RWPE1 (cell line): Measurements from ENCODE around the gene DOK1.

Source experiments
- CTCF ChIA-PET: fragments of 350-600 bp; sonication (Branson Sonifier 250); formaldehyde crosslinking; extraction: SDS; loops from one replicate; lab custom pipeline; 2021; lab: Yijun Ruan, JAX
- POLR2A ChIA-PET: fragments of 400-600 bp; formaldehyde crosslinking; extraction: SDS; loops from one replicate; lab custom pipeline; 2020; ENCODE audit warnings: antibody characterized with exemption; ENCODE audit not compliant: low non-redundant PET; lab: Yijun Ruan, JAX
- DNase-seq: peaks from one replicate; pipeline ENCODE4 v3.0.0; 2012; ENCODE audit warnings: low spot score
- H3K27ac ChIP-seq: fragments of 450-650 bp; 2 replicates; pipeline ENCODE4 v1.5.1; 2017
- CTCF ChIP-seq: fragments of 450-650 bp; conservative IDR thresholded peaks from 2 replicates; pipeline ENCODE4 v1.5.1; 2017; ENCODE audit warnings: low read depth, mild to moderate bottlenecking

The DOK1 gene

DNA sequence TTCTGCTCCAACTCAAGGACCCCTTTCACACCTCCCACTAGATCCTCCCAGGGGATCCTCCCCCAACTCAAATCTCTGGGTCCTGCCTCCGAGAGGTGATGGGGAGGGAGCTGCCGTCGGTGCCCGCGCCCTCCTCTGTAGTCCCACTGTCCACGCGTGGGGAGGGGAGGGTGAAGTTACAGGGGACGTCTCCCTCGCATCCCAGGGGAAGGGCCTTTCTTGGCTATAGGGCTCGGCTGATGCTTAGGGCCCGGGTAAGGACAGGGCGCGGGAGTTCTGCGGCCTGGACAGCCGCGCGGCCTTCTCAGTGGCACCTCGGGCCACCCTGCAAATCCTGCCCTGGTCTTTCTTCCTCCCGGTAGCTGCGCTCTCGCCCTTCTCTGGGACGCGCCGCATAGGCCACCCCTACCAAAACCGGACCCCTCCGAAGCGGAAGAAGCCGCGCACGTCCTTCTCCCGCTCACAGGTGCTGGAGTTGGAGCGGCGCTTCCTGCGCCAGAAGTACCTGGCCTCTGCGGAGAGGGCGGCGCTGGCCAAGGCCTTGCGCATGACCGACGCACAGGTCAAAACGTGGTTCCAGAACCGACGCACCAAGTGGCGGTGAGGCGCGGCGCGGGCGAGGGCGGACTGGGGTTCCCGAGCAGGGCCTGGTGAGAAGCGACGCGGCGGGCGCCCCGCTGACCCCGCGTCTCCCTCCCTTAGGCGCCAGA, 39.1 kb upstream of the DOK1 start:
- CTCF ChIA-PET: interaction anchor here (1.2 kb wide), 1 partner anchor 72 kb away, joined by 4 read pairs; no protein-coding TSS in a partner anchor
- no peak for DNase-seq
- no peak for TF ChIP-seq CTCF

DNA sequence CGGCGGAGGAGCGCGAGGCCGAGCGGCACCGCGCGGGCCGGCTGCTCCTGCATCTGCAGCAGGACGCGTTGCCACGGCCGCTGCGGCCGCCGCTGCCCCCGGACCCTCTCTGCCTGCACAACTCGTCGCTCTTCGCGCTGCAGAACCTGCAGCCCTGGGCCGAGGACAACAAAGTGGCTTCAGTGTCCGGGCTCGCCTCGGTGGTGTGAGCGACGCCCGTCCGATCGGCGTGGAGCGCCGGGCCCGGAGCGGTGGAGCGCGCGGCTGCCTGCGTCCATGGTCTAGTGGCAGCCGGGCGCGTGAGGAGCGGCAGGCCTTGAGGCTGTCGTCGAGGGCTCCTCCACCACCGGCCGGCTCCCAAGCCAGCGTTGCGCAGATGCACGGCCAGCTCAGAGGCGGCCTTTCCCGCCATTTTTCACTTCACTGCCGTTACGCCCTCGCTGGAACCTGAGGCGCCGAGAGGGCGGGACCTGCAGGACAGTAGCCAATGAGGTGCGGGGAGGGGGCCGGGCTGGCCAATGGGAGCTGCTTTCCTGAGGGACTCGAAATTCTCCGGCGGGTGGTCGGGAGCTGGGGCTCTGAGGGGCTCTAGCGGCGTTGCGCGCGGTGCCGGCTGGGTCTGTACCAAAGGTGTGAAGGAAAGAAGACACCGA, 38.4 kb upstream of the DOK1 start:
- ChIA-PET CTCF (no interaction called here), POLR2A (no interaction called here)
- no peak overlapping the region for H3K27ac ChIP-seq
- TF ChIP-seq CTCF: no peak
- peak; percentile 65 for DNase-seq

More for the DNA sequence above, 39.1 kb upstream of the DOK1 start:
- POLR2A ChIA-PET: no interaction called here
- no peak overlapping the region for H3K27ac ChIP-seq

DNA sequence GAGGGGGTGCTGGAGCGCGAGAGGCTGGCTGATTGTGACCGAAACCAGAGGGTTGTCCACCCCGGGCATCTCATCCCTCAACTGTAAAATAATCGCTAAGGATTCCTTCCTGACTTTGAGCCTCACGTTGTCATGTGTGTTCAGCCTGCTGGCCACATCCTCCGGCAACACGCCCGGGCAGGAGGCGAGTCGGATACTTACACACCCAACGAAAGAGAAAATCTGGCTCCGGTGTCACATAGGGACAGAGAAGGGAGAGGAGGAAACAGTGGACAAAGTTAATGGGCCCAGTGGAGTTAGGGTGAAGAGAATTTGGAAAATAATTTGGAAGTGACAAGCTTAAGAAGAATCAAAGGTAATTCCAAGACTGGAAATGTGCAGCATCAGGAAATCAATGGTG, 37.9 kb upstream of the DOK1 start:
- no peak for TF ChIP-seq CTCF
- no peak overlapping the region for H3K27ac ChIP-seq
- ChIA-PET POLR2A (no interaction called here), CTCF (no interaction called here)
- no peak for DNase-seq

DNA sequence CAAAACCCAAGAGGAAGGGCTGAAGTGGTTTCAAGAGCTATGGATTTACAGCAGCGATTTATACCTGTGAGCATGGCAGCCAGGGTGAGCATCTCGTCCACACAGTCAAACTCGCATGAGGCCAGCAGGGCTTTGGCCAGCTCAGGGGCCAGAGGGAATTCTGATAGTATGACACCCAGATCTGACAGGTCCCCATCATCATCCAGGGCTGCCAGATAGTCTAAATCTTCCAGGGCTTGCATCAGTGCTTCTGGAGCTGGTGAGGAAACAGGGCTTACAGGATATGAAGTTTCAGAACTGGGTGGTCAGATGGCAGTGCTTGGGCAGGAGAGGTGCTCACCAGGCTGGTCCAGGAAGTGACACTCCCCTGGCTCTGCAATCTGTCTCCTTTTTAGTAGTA, 32.0 kb upstream of the DOK1 start:
- no peak for DNase-seq
- H3K27ac ChIP-seq: no peak overlapping the region
- TF ChIP-seq CTCF: no peak
- POLR2A ChIA-PET: no interaction called here
- CTCF ChIA-PET: interaction anchor here (1.0 kb wide), 1 partner anchor 16 kb away, joined by 3 read pairs; no protein-coding TSS in a partner anchor

DNA sequence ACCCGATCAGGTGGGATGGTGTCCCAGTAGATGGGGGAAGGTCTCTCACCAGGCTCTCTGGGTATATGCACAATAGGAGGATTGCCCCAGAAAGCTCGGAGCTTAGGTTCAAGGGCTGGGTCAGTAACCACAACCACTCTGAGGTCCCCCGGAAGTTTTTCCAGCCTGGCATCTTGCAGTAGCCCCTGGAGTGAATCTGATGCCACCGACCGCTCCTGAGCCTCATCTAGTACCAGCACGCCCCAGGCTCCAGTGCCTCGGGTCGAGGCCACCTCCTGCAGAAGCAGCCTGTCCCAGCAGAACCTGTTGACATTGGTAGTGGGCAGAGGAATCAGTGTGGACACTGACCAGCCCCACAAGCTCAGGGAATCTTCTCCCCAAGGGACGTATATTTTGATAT, 30.5 kb upstream of the DOK1 start:
- ChIA-PET CTCF (no interaction called here), POLR2A (no interaction called here)
- no peak for TF ChIP-seq CTCF
- no peak for DNase-seq
- no peak overlapping the region for H3K27ac ChIP-seq

GRCh38 chr2:74524955-74525716, 29.4 kb upstream of the DOK1 start:
- peak overlapping the region; percentile 3; the same call in 1 of the 2 replicates for H3K27ac ChIP-seq
- no peak for TF ChIP-seq CTCF
- no peak for DNase-seq
- POLR2A ChIA-PET: no interaction called here
- CTCF ChIA-PET: no interaction called here
